Measurements from ENCODE around the gene OPN1MW. TPM values are rescaled to one million over a fixed set of nuclear protein-coding genes. Genes with fewer than 3 reads are reported as not detected.
"Not testable (repeated sequence)": the region's sequence is repeated elsewhere in the genome, so short reads cannot be mapped to it uniquely, and the experiment has no call there.

Gene OPN1MW
- polyA plus RNA-seq, 3 donors = not detected

- H3K27me3 Mint-ChIP-seq (ENCODE audit: low read depth in 3 of 3) = peaks cover 2 to 22% (median 2%) of the 10 kb centered on the region in 3 donors
- H3K4me3 Mint-ChIP-seq = no peak overlapping the region
- H3K4me1 ChIP-seq (ENCODE audit: control insufficient read depth in 1 of 2, insufficient read depth in 2 of 2, low read length in 2 of 2) = peaks cover 0 to 7% of the 10 kb centered on the region in 2 donors
- no peaks in the 10 kb centered on the region for H4K20me1 ChIP-seq (ENCODE audit: insufficient read depth, low read length)
- H3K27ac Mint-ChIP-seq = peak overlapping the region in 1 of 7 donors; percentile 23
- peaks cover 0 to 5% (median 1%) of the 10 kb centered on the region in 7 donors for H3K9me3 Mint-ChIP-seq
- H2AFZ ChIP-seq (ENCODE audit: insufficient read depth, low read depth, low read length, poor library complexity, severe bottlenecking) = no peak overlapping the region
- intact Hi-C loops (cut with micrococcal nuclease) = no loop called here
- H3K4me1 Mint-ChIP-seq = peaks cover 8% of the 10 kb centered on the region
- H3K36me3 ChIP-seq (replicated peaks in 1 of 2; ENCODE audit: control insufficient read depth in 1 of 2, insufficient read depth in 2 of 2, low read length in 2 of 2) = no peaks in the 10 kb centered on the region
- no peak overlapping the region for H3K4me3 ChIP-seq (replicated peaks in 1 of 3; ENCODE audit: low read depth in 2 of 3, low read length in 3 of 3)
- peaks cover 0 to 2% of the 10 kb centered on the region in 2 donors for H3K36me3 Mint-ChIP-seq
- no peak overlapping the region for H3K9ac ChIP-seq (ENCODE audit: insufficient read depth, low read length, poor library complexity, severe bottlenecking)
- TF ChIP-seq CTCF (IDR thresholded peaks at IDR 0.05) = no peak
- no peaks in the 10 kb centered on the region for H3K9me3 ChIP-seq (replicated peaks in 1 of 2; ENCODE audit: control insufficient read depth in 1 of 2, insufficient read depth in 1 of 2, low read length in 2 of 2)
- no peak overlapping the region for H3K4me2 ChIP-seq (replicated peaks; ENCODE audit: extremely low read depth, low read length, poor library complexity, severe bottlenecking)
- WGBS (ENCODE audit: insufficient coverage) = 96% methylated on average over 5 of the region's 8 CpGs
- DNase-seq = no peak
- H3K27me3 ChIP-seq (ENCODE audit: control insufficient read depth in 2 of 2, insufficient read depth in 2 of 2, low read length in 2 of 2) = peaks cover 0 to 2% of the 10 kb centered on the region in 2 donors
- H3K79me2 ChIP-seq (ENCODE audit: insufficient read depth, low read length) = no peaks in the 10 kb centered on the region
- no peak overlapping the region for H3K27ac ChIP-seq (ENCODE audit: low read depth in 1 of 2, low read length in 2 of 2)
These were observed 40.0 kb upstream of the OPN1MW start for GRCh38 chrX:154142386-154142785.

GRCh38 chrX:154142950-154143745 lies 39.2 kb upstream of the OPN1MW start:
- Histone ChIP-seq H3K4me1 (ENCODE audit: control insufficient read depth in 1 of 2, insufficient read depth in 2 of 2, low read length in 2 of 2) (peaks cover 0 to 7% of the 10 kb centered on the region in 2 donors), H3K9me3 (replicated peaks in 1 of 2; ENCODE audit: control insufficient read depth in 1 of 2, insufficient read depth in 1 of 2, low read length in 2 of 2) (no peaks in the 10 kb centered on the region), H3K9ac (ENCODE audit: insufficient read depth, low read length, poor library complexity, severe bottlenecking) (no peak overlapping the region), H2AFZ (ENCODE audit: insufficient read depth, low read depth, low read length, poor library complexity, severe bottlenecking) (no peak overlapping the region), H4K20me1 (ENCODE audit: insufficient read depth, low read length) (no peaks in the 10 kb centered on the region), H3K27ac (ENCODE audit: low read depth in 1 of 2, low read length in 2 of 2) (no peak overlapping the region), H3K27me3 (ENCODE audit: control insufficient read depth in 2 of 2, insufficient read depth in 2 of 2, low read length in 2 of 2) (peaks cover 0 to 2% of the 10 kb centered on the region in 2 donors), H3K4me3 (replicated peaks in 1 of 3; ENCODE audit: low read depth in 2 of 3, low read length in 3 of 3) (no peak overlapping the region), H3K4me2 (replicated peaks; ENCODE audit: extremely low read depth, low read length, poor library complexity, severe bottlenecking) (no peak overlapping the region), H3K36me3 (replicated peaks in 1 of 2; ENCODE audit: control insufficient read depth in 1 of 2, insufficient read depth in 2 of 2, low read length in 2 of 2) (no peaks in the 10 kb centered on the region), H3K79me2 (ENCODE audit: insufficient read depth, low read length) (no peaks in the 10 kb centered on the region)
- TF ChIP-seq CTCF (IDR thresholded peaks at IDR 0.05) = no peak
- 88% methylated on average over 14 of the region's 23 CpGs for WGBS (ENCODE audit: insufficient coverage)
- no peak overlapping the region for H3K27ac Mint-ChIP-seq
- DNase-seq = no peak
- H3K27me3 Mint-ChIP-seq (ENCODE audit: low read depth in 3 of 3) = peaks cover 2 to 16% (median 2%) of the 10 kb centered on the region in 3 donors
- peaks cover 8% of the 10 kb centered on the region for H3K4me1 Mint-ChIP-seq
- intact Hi-C loops (cut with micrococcal nuclease) = no loop called here
- peaks cover 0 to 2% of the 10 kb centered on the region in 2 donors for H3K36me3 Mint-ChIP-seq
- peaks cover 0 to 5% (median 1%) of the 10 kb centered on the region in 7 donors for H3K9me3 Mint-ChIP-seq
- no peak overlapping the region for H3K4me3 Mint-ChIP-seq

GRCh38 chrX:154144010-154144409 lies 38.4 kb upstream of the OPN1MW start, which contains the start of gene OPN1LW:
Gene OPN1LW (plus strand): TSS chrX:154144243. CDS start chrX:154144284, 41 bp downstream.
- H3K4me2 ChIP-seq (replicated peaks; ENCODE audit: extremely low read depth, low read length, poor library complexity, severe bottlenecking); H3K27ac ChIP-seq (ENCODE audit: low read depth in 1 of 2, low read length in 2 of 2); H4K20me1 ChIP-seq (ENCODE audit: insufficient read depth, low read length); H2AFZ ChIP-seq (ENCODE audit: insufficient read depth, low read depth, low read length, poor library complexity, severe bottlenecking); H3K27ac Mint-ChIP-seq; H3K36me3 Mint-ChIP-seq; H3K4me3 Mint-ChIP-seq; intact Hi-C loops (cut with micrococcal nuclease); H3K79me2 ChIP-seq (ENCODE audit: insufficient read depth, low read length); H3K36me3 ChIP-seq (replicated peaks in 1 of 2; ENCODE audit: control insufficient read depth in 1 of 2, insufficient read depth in 2 of 2, low read length in 2 of 2); H3K4me3 ChIP-seq (replicated peaks in 1 of 3; ENCODE audit: low read depth in 2 of 3, low read length in 3 of 3); H3K9me3 Mint-ChIP-seq; H3K4me1 Mint-ChIP-seq; H3K9ac ChIP-seq (ENCODE audit: insufficient read depth, low read length, poor library complexity, severe bottlenecking); H3K4me1 ChIP-seq (ENCODE audit: control insufficient read depth in 1 of 2, insufficient read depth in 2 of 2, low read length in 2 of 2); DNase-seq; H3K9me3 ChIP-seq (replicated peaks in 1 of 2; ENCODE audit: control insufficient read depth in 1 of 2, insufficient read depth in 1 of 2, low read length in 2 of 2); H3K27me3 ChIP-seq (ENCODE audit: control insufficient read depth in 2 of 2, insufficient read depth in 2 of 2, low read length in 2 of 2): not testable (repeated sequence)
- WGBS (ENCODE audit: insufficient coverage) = no CpG with 5 or more reads among the region's 15 CpGs
- peaks cover 0 to 11% (median 0%) of the 10 kb centered on the region in 3 donors for H3K27me3 Mint-ChIP-seq (ENCODE audit: low read depth in 3 of 3)
